Fibroblast of lung (primary cell): ENCODE data around the gene ADCK1. TPM values are rescaled to one million over a fixed set of nuclear protein-coding genes. Genes with fewer than 3 reads are reported as not detected.

Experiments used
- DNase-seq, 2 donors: peaks; one replicate each; pipeline versions ENCODE4 v3.0.0 to v3.0.0-alpha.2; 2010; ENCODE audit warnings: low read depth in 2 of 2
- H2AFZ ChIP-seq: 2 replicates; pipeline ENCODE4 v1.5.1; 2012; ENCODE audit warnings: low read length, control low read depth, inconsistent platforms
- H3K27ac ChIP-seq: 2 replicates; pipeline ENCODE4 v1.5.1; 2011; ENCODE audit warnings: low read length, control low read depth; ENCODE audit not compliant: insufficient read depth
- H3K27me3 ChIP-seq: 2 replicates; pipeline ENCODE4 v1.5.1; 2011; ENCODE audit warnings: mild to moderate bottlenecking, low read length; ENCODE audit not compliant: control insufficient read depth, insufficient read depth
- H3K36me3 ChIP-seq: 2 replicates; pipeline ENCODE4 v1.5.1; 2011; ENCODE audit warnings: low read length; ENCODE audit not compliant: control insufficient read depth, insufficient read depth
- H3K4me1 ChIP-seq: 2 replicates; pipeline ENCODE4 v1.5.1; 2011; ENCODE audit warnings: low read length; ENCODE audit not compliant: control insufficient read depth, insufficient read depth; ENCODE audit errors: extremely low read depth
- H3K4me2 ChIP-seq: 2 replicates; pipeline ENCODE4 v1.5.1; 2011; ENCODE audit warnings: low read length, control low read depth; ENCODE audit not compliant: insufficient read depth; ENCODE audit errors: extremely low read depth
- H3K4me3 ChIP-seq, 4 experiments: fragments of 200-600 bp in 1 of 4; sonication (generic) in 1 of 4; replicated peaks in 1 of 4; 2 replicates each; pipeline ENCODE4 v1.5.1; 2011 to 2016; ENCODE audit warnings: low read length in 4 of 4, low read depth in 3 of 4, mild to moderate bottlenecking in 3 of 4, control low read depth in 2 of 4, inconsistent platforms in 1 of 4, mixed read lengths in 1 of 4; ENCODE audit not compliant: insufficient read depth in 1 of 4; ENCODE audit errors: control extremely low read depth in 1 of 4
- H3K79me2 ChIP-seq: 2 replicates; pipeline ENCODE4 v1.5.1; 2012; ENCODE audit warnings: mild to moderate bottlenecking, low read length, inconsistent platforms; ENCODE audit not compliant: control insufficient read depth, insufficient read depth
- H3K9ac ChIP-seq: 2 replicates; pipeline ENCODE4 v1.5.1; 2011; ENCODE audit warnings: mild to moderate bottlenecking, low read length, control low read depth; ENCODE audit not compliant: insufficient read depth
- H3K9me3 ChIP-seq: 2 replicates; pipeline ENCODE4 v1.5.1; 2012; ENCODE audit warnings: low read depth, low read length; ENCODE audit not compliant: control insufficient read depth, insufficient read depth
- H4K20me1 ChIP-seq: 2 replicates; pipeline ENCODE4 v1.5.1; 2011; ENCODE audit warnings: low read length; ENCODE audit not compliant: control insufficient read depth, insufficient read depth; ENCODE audit errors: extremely low read depth
- CTCF ChIP-seq, 2 donors: IDR thresholded peaks in 1 of 2; conservative IDR thresholded peaks in 1 of 2; 1 replicate in 1 of 2; 2 replicates in 1 of 2; pipeline ENCODE4 v1.5.1; 2011 to 2012; ENCODE audit warnings: low read length in 2 of 2, control low read depth in 1 of 2, inconsistent platforms in 1 of 2, low read depth in 1 of 2, mild to moderate bottlenecking in 1 of 2
- EZH2 ChIP-seq: IDR thresholded peaks from 2 replicates; pipeline ENCODE4 v1.5.1; 2012; ENCODE audit warnings: low read length, control low read depth, mild to moderate bottlenecking; ENCODE audit errors: missing control alignments
- polyA plus RNA-seq, 2 donors: library from polyadenylated mRNA; depleted of rRNA in 1 of 2; stranded (reverse) in 1 of 2; unstranded in 1 of 2; fragments of >200 nt; gene quantifications; 2 replicates each; pipeline ENCODE4 v1.2.1, GENCODE V29; 2011 to 2012; ENCODE audit warnings: missing spikeins in 1 of 2
- total RNA-seq: library from RNA; depleted of rRNA; stranded (reverse); fragments of >200 nt; gene quantifications from 2 replicates; pipeline ENCODE4 v1.2.1, GENCODE V29; 2014

Gene ADCK1
- total and polyA plus RNA-seq, 2 donors (not counting 1 experiment from before 2014, with no cell fraction given): 4.6 to 4.8 TPM

DNA sequence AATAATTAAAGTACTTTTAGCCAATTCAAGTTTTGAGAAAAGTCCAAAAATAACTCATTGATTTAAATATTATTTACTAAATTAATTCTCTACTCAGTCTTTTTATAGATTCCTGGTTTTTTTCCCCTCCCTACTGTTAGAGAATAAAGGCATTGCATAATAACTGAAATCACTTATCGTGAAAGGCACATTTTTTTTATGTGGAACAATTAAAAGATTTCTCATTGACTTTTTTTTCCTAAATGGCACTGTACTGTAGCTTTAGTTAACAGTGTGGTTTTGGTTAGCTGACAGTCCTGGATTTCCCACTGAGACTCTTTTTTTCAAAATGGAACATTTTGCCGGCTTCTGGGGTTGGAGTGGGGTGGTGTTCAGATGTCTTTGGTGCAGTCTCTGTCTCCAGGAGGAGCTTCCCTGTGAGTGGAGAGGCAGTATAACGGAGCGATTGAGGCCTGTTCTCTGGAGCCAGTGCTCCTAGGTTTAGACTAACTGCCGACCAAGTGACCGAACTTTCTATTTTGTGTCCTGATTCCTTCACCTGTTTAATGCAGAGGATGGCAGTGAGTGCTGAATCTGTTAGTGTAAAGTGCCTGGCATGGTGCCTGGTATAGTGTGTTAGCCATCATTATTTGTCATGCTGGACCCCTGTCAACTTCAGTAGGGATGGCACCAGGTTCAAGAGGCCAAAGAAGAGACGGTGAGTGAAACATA is 117.7 kb downstream of the ADCK1 start:
- no peaks in the 10 kb centered on the region for H3K27me3 ChIP-seq
- TF ChIP-seq CTCF (conservative IDR thresholded peaks at IDR 0.05 in 1 of 2, IDR thresholded peaks at IDR 0.05 in 1 of 2; ENCODE audit: low read depth in 1 of 2, low read length in 2 of 2) (no peak), EZH2 (no peak)

DNA sequence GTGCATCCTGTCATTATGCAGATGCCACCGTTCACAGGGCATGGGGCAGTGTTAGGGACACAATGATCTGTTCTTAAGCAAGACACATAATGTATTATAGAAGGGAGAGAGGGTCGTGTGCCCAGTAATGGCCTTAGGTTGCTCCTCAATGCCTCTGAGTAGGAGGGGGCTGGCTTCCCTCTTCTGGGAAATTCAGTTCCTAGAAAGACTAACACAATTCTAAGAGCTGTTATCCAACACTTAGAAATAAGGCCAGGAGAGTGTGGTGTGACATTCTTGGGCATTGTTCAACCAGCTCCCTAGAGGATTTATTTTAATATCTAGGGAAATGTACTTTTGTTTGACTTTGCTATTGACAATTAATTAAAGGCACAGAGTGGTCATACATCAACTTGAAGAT is 118.5 kb downstream of the ADCK1 start:
- Histone ChIP-seq H3K9me3 (no peaks in the 10 kb centered on the region), H3K4me1 (no peaks in the 10 kb centered on the region)
- no peak for DNase-seq

More for the DNA sequence above, 117.7 kb downstream of the ADCK1 start:
- no peak overlapping the region for H3K4me2 ChIP-seq
- H3K79me2 ChIP-seq: no peaks in the 10 kb centered on the region
- no peaks in the 10 kb centered on the region for H3K4me1 ChIP-seq
- H3K27ac ChIP-seq: no peak overlapping the region
- no peaks in the 10 kb centered on the region for H3K36me3 ChIP-seq
- no peak overlapping the region for H2AFZ ChIP-seq
- no peaks in the 10 kb centered on the region for H3K9me3 ChIP-seq
- H4K20me1 ChIP-seq: no peaks in the 10 kb centered on the region
- no peak for DNase-seq
- no peak overlapping the region for H3K4me3 ChIP-seq
- H3K9ac ChIP-seq: no peak overlapping the region

GRCh38 chr14:77920312-77920711 is 120.4 kb downstream of the ADCK1 start:
- Histone ChIP-seq H3K9ac (no peak overlapping the region), H2AFZ (no peak overlapping the region), H3K27me3 (no peaks in the 10 kb centered on the region), H3K4me1 (no peaks in the 10 kb centered on the region), H3K27ac (no peak overlapping the region), H3K4me3 (no peak overlapping the region), H3K4me2 (no peak overlapping the region), H4K20me1 (no peaks in the 10 kb centered on the region), H3K9me3 (no peaks in the 10 kb centered on the region), H3K79me2 (no peaks in the 10 kb centered on the region), H3K36me3 (no peaks in the 10 kb centered on the region)
- TF ChIP-seq CTCF (conservative IDR thresholded peaks at IDR 0.05 in 1 of 2, IDR thresholded peaks at IDR 0.05 in 1 of 2; ENCODE audit: low read depth in 1 of 2, low read length in 2 of 2): no peak
- TF ChIP-seq EZH2: no peak
- no peak for DNase-seq

More for the DNA sequence above, 118.5 kb downstream of the ADCK1 start:
- no peaks in the 10 kb centered on the region for H3K79me2 ChIP-seq
- no peak overlapping the region for H3K4me2 ChIP-seq
- H4K20me1 ChIP-seq: no peaks in the 10 kb centered on the region
- H3K9ac ChIP-seq: no peak overlapping the region
- H3K36me3 ChIP-seq: no peaks in the 10 kb centered on the region
- no peak for TF ChIP-seq CTCF (conservative IDR thresholded peaks at IDR 0.05 in 1 of 2, IDR thresholded peaks at IDR 0.05 in 1 of 2; ENCODE audit: low read depth in 1 of 2, low read length in 2 of 2)
- no peak for TF ChIP-seq EZH2
- H3K27me3 ChIP-seq: no peaks in the 10 kb centered on the region
- no peak overlapping the region for H3K27ac ChIP-seq
- no peak overlapping the region for H2AFZ ChIP-seq
- H3K4me3 ChIP-seq: no peak overlapping the region
